ENCODE measurements around the gene STK4.

STK4 gene

GRCh38 chr20:45114465-45115385 lies 148.4 kb downstream of the STK4 start, which contains the start of gene WFDC5:
WFDC5 (minus strand) TSS chr20:45115174; CDS start chr20:45115083, 91 bp downstream.
- DNase-seq (ENCODE audit: low spot score) = no peak

- no peak for DNase-seq (ENCODE audit: low spot score)
Measured at GRCh38 chr20:45115386-45115774, 149.1 kb downstream of the STK4 start.

DNA sequence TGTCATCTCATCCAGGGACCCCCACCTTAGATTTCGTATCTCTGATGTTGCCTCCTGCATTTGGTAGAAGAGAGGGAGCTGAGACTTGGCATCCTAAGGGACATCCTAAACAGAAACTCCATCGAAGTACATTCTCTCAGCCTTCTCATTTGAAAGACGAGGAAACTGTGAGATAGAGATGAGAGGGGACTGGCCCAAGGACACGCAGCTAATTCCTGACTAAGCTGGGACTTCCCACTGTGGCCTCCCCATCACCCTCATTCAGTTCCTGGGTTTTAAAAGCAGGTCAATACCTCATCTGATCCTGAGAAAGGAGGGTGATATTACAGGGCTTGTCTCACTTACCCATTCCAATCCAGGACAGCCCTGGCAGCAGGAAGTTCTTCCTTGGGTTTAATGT lies 149.5 kb downstream of the STK4 start:
- no peak for DNase-seq (ENCODE audit: low spot score)

DNA sequence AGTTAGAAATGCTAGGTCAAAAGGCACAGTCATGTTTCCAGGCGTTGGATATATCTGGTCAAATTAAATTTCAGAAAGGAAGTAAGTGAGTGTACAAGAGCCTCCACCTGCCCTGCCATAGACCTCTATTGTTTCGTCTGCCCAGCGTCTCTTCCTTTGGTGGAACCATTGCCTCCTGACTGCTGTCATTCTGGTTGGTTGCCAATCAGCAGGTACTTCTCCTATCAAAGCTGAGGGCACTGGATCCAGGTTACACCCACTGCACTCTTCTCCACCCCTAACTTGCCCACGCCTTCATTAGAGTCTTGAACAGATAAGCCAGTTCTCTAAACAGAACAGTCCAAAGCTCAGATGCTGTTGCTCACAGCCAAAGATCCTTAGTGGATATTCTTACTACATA lies 151.3 kb downstream of the STK4 start:
- no peak for DNase-seq (ENCODE audit: low spot score)

GRCh38 chr20:45118028-45118427 lies 151.7 kb downstream of the STK4 start:
- DNase-seq (ENCODE audit: low spot score) = no peak

DNA sequence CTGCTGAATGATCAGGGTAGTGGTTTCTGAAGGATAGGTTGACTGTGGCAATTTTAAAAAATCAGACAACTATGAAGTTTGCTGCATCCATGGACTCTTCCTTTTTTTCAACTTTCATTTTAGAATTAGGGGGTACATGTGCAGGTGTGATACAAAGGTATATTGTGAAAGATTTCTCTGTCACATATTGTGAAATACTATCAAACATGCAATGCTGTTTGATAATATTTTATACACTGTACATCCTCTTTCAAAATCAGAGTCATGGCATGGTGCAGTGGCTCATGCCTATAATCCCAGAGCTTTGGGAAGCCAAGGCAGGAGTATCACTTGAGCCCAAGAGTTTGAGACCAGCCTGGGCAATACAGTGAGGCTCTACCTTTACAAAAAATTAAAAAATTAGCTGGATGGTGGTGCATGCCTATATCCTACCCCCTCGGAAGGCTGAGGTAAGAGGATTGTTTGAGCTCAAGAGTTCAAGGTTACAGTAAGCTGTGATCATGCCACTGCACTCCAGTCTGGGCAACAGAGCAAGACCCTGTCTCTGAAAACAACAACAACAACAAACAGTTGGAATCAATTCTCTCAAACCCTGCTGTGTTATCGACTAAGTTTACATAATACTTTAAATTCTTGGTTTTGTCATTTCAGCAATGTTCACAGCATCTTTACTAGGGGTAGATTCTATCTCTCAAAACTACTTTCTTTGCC lies 153.4 kb downstream of the STK4 start:
- DNase-seq (ENCODE audit: low spot score) = no peak

- no peak for DNase-seq (ENCODE audit: low spot score)
Measured at GRCh38 chr20:45121388-45121787, 155.1 kb downstream of the STK4 start.

DNA sequence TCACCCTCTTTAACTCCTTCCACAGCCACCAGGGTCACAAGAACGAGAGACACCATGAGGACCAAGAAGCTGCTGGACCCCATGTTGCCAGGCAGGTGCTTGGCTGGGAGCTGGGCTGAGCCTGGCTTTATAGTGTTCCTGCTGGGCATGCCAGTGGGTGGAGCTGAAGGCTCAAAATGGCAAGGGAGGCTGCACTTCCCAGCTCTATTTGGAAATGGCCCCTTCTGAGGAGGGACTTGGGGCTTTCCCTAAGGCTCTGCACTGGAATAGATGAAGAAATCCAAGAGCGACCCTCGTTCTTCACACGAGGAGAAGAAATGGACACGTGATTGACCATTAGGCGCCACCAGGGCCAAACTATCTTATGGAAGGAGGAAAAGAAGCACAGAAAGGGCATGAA lies 158.1 kb downstream of the STK4 start, which contains the start of gene WFDC12:
Gene WFDC12, minus strand, starts transcription at position 101 of the 400 bp plus-strand sequence. Its CDS starts 18 bp downstream, at position 83.
- DNase-seq (ENCODE audit: low spot score) = no peak

GRCh38 chr20:45128099-45128498 lies 161.8 kb downstream of the STK4 start:
- DNase-seq (ENCODE audit: low spot score) = no peak

All from HuH-7 (cell line).